Liver (tissue), 9 donors: ENCODE data around the gene PDK2. TPM values are rescaled to one million over a fixed set of nuclear protein-coding genes. Genes with fewer than 3 reads are reported as not detected.

Source experiments
- DNase-seq: peaks from one replicate; pipeline ENCODE4 v3.0.0-alpha.2; 2017; ENCODE audit warnings: low spot score
- H3K27ac ChIP-seq, 2 donors: one replicate each; pipeline ENCODE4 v1.7.0; 2013; ENCODE audit warnings: inconsistent platforms in 2 of 2, low read length in 2 of 2, control low read depth in 1 of 2, low read depth in 1 of 2, mild to moderate bottlenecking in 1 of 2
- H3K27me3 ChIP-seq, 4 donors: one replicate each; pipeline versions ENCODE4 v1.6.1 to v1.7.0; 2013; ENCODE audit warnings: low read length in 3 of 4, inconsistent platforms in 1 of 4, mild to moderate bottlenecking in 1 of 4, moderate library complexity in 1 of 4; ENCODE audit not compliant: control insufficient read depth in 4 of 4, insufficient read depth in 4 of 4
- H3K36me3 ChIP-seq, 4 donors: one replicate each; pipeline versions ENCODE4 v1.6.1 to v1.7.0; 2013; ENCODE audit warnings: low read length in 3 of 4, mild to moderate bottlenecking in 3 of 4, low read depth in 1 of 4, moderate library complexity in 1 of 4; ENCODE audit not compliant: control insufficient read depth in 4 of 4, insufficient read depth in 3 of 4
- H3K4me1 ChIP-seq, 4 donors: one replicate each; pipeline versions ENCODE4 v1.6.1 to v1.7.0; 2013; ENCODE audit warnings: low read length in 3 of 4, mild to moderate bottlenecking in 3 of 4, moderate library complexity in 1 of 4; ENCODE audit not compliant: control insufficient read depth in 4 of 4, insufficient read depth in 4 of 4
- H3K4me3 ChIP-seq, 3 donors: one replicate each; pipeline versions ENCODE4 v1.6.1 to v1.7.0; 2013; ENCODE audit warnings: low read length in 3 of 3, control low read depth in 1 of 3, low read depth in 1 of 3, mild to moderate bottlenecking in 1 of 3
- H3K9ac ChIP-seq, 2 donors: one replicate each; pipeline ENCODE4 v1.7.0; 2013; ENCODE audit warnings: low read length in 2 of 2, mild to moderate bottlenecking in 2 of 2, moderate library complexity in 2 of 2, control low read depth in 1 of 2, low read depth in 1 of 2
- H3K9me3 ChIP-seq, 4 donors: one replicate each; pipeline versions ENCODE4 v1.6.1 to v1.7.0; 2013; ENCODE audit warnings: low read length in 3 of 4; ENCODE audit not compliant: control insufficient read depth in 4 of 4
- CTCF ChIP-seq: fragments of 150-350 bp; IDR thresholded peaks from 2 replicates; pipeline ENCODE4 v1.5.1; 2017; ENCODE audit warnings: improper control_type of control experiment, low read depth, low read length; ENCODE audit not compliant: missing input control
- EGR1 ChIP-seq, 2 donors: IDR thresholded peaks; 2 replicates each; pipeline ENCODE4 v1.6.1; 2016 to 2018; ENCODE audit warnings: antibody characterized with exemption in 2 of 2, low read depth in 2 of 2
- FOXA2 ChIP-seq: IDR thresholded peaks from 2 replicates; pipeline ENCODE4 v1.6.1; 2016; ENCODE audit warnings: antibody characterized with exemption
- GABPA ChIP-seq, 2 donors: IDR thresholded peaks in 1 of 2; conservative IDR thresholded peaks in 1 of 2; 2 replicates each; pipeline ENCODE4 v1.6.1; 2016; ENCODE audit warnings: antibody characterized with exemption in 2 of 2, mild to moderate bottlenecking in 1 of 2, moderate library complexity in 1 of 2
- HNF4A ChIP-seq, 2 donors: conservative IDR thresholded peaks; 2 replicates each; pipeline ENCODE4 v1.6.1; 2016; ENCODE audit warnings: antibody characterized with exemption in 2 of 2, mild to moderate bottlenecking in 2 of 2
- JUND ChIP-seq, 2 donors: IDR thresholded peaks; 2 replicates each; pipeline ENCODE4 v1.6.1; 2016; ENCODE audit warnings: antibody characterized with exemption in 2 of 2
- MAX ChIP-seq: IDR thresholded peaks from 2 replicates; pipeline ENCODE4 v1.6.1; 2016; ENCODE audit warnings: antibody characterized with exemption
- REST ChIP-seq: IDR thresholded peaks from 2 replicates; pipeline ENCODE4 v1.6.1; 2016; ENCODE audit warnings: antibody characterized with exemption, mild to moderate bottlenecking
- SP1 ChIP-seq: IDR thresholded peaks from 2 replicates; pipeline ENCODE4 v1.6.1; 2018; ENCODE audit warnings: antibody characterized with exemption, mild to moderate bottlenecking
- TAF1 ChIP-seq: conservative IDR thresholded peaks from 2 replicates; pipeline ENCODE4 v1.6.1; 2016; ENCODE audit warnings: antibody characterized with exemption, mild to moderate bottlenecking
- ZBTB33 ChIP-seq: IDR thresholded peaks from 2 replicates; pipeline ENCODE4 v1.6.1; 2016; ENCODE audit warnings: antibody characterized with exemption
- WGBS: extraction: QIAGEN DNeasy Blood & Tissue Kit; methylation state at CpG from one replicate; pipeline ENCODE4 v1.1.7; 2013; 5-methylcytosine and 5-hydroxymethylcytosine counted together
- polyA plus RNA-seq, 2 donors: library from polyadenylated mRNA; stranded (reverse) in 1 of 2; unstranded in 1 of 2; fragments of 200-250 nt in 1 of 2; fragments of >200 nt in 1 of 2; fragmentation: Nextera tagmentation in 1 of 2; extraction: Ambion mirVana in 1 of 2; gene quantifications; one replicate each; pipeline versions ENCODE4 v1.2.1 to v1.2.3, GENCODE V29; 2013 to 2015
- total RNA-seq, 2 donors: library from RNA; depleted of rRNA; stranded (reverse); fragments of >200 nt; gene quantifications; one replicate each; pipeline ENCODE4 v1.2.3, GENCODE V29; 2014
- donor health status: healthy.
- donor health status: healthy.
- donor health status: healthy.
- donor health status: healthy.
- donor health status: healthy.

The PDK2 gene
- total and polyA plus RNA-seq, 4 donors: 8.6 to 36.6 (median 28.5) TPM

- TF ChIP-seq EGR1 (IDR thresholded peaks at IDR 0.05; ENCODE audit: low read depth in 2 of 2) (no peak), SP1 (no peak), GABPA (IDR thresholded peaks at IDR 0.05 in 1 of 2, conservative IDR thresholded peaks at IDR 0.05 in 1 of 2) (no peak), MAX (no peak), CTCF (no peak), TAF1 (no peak), JUND (IDR thresholded peaks at IDR 0.05) (no peak), REST (no peak)
- Histone ChIP-seq H3K9me3 (no peaks in the 10 kb centered on the region), H3K4me3 (no peak overlapping the region), H3K9ac (no peak overlapping the region), H3K4me1 (peaks cover 7 to 33% (median 29%) of the 10 kb centered on the region in 4 donors), H3K27ac (no peak overlapping the region), H3K27me3 (no peaks in the 10 kb centered on the region), H3K36me3 (no peaks in the 10 kb centered on the region)
- no peak for DNase-seq
- WGBS: 87% methylated on average over 3 of the region's 3 CpGs
Measured at GRCh38 chr17:50093246-50093645, 1.9 kb upstream of the PDK2 start.

GRCh38 chr17:50093807-50094206, 1.3 kb upstream of the PDK2 start:
- H3K36me3 ChIP-seq: peaks cover 0 to 5% (median 3%) of the 10 kb centered on the region in 4 donors
- H3K27ac ChIP-seq: no peak overlapping the region
- peak overlapping the region in 1 of 2 donors; percentile 49 for H3K9ac ChIP-seq
- H3K4me1 ChIP-seq: peaks cover 7 to 39% (median 34%) of the 10 kb centered on the region in 4 donors
- whole genome bisulfite sequencing: 38% methylated on average over 3 of the region's 3 CpGs
- DNase-seq: no peak
- TF ChIP-seq ZBTB33: no peak
- no peak for TF ChIP-seq HNF4A (conservative IDR thresholded peaks at IDR 0.05)
- TF ChIP-seq FOXA2: no peak
- no peaks in the 10 kb centered on the region for H3K9me3 ChIP-seq
- no peaks in the 10 kb centered on the region for H3K27me3 ChIP-seq
- no peak overlapping the region for H3K4me3 ChIP-seq
